Neural crest cell (in vitro differentiated cells): ENCODE measurements around the gene N4BP2. TPM values are rescaled to one million over a fixed set of nuclear protein-coding genes. Genes with fewer than 3 reads are reported as not detected.
"Not testable (repeated sequence)": the region's sequence is repeated elsewhere in the genome, so short reads cannot be mapped to it uniquely, and the experiment has no call there.

Experiments used
- DNase-seq: peaks from one replicate; pipeline ENCODE4 v3.0.0; 2021; ENCODE audit warnings: low read depth, mixed read lengths, low spot score
- H3K27ac Mint-ChIP-seq: one replicate; pipeline ENCODE4 v1.8.0; 2021; ENCODE audit warnings: mild to moderate bottlenecking, mixed read lengths; ENCODE audit not compliant: unreplicated experiment
- H3K27me3 Mint-ChIP-seq: 2 replicates; pipeline ENCODE4 v1.8.0; 2021; ENCODE audit warnings: low read depth, mild to moderate bottlenecking, mixed read lengths
- H3K36me3 Mint-ChIP-seq: 2 replicates; pipeline ENCODE4 v1.8.0; 2021; ENCODE audit warnings: low read depth, mild to moderate bottlenecking, mixed read lengths
- H3K4me1 Mint-ChIP-seq: 2 replicates; pipeline ENCODE4 v1.8.0; 2021; ENCODE audit warnings: mixed read lengths
- H3K4me3 Mint-ChIP-seq: one replicate; pipeline ENCODE4 v1.8.0; 2021; ENCODE audit warnings: mild to moderate bottlenecking, mixed read lengths
- H3K9me3 Mint-ChIP-seq: 2 replicates; pipeline ENCODE4 v1.8.0; 2021; ENCODE audit warnings: mixed read lengths
- long read RNA-seq: library from polyadenylated mRNA; unstranded; transcript quantifications from one replicate; pipeline ENCODE4 v2.0.0, GENCODE V29; 2020
- total RNA-seq: library from RNA; stranded (reverse); gene quantifications from 2 replicates; pipeline ENCODE4 v1.2.1, GENCODE V29; 2021
- TF ChIP-seq, protein P1 (sequence below): fragments of 200-600 bp; sonication (generic); conservative IDR thresholded peaks from 2 replicates; pipeline ENCODE4 v1.5.0; 2021; ENCODE audit warnings: antibody characterized with exemption, mild to moderate bottlenecking

Gene N4BP2
- 24.7 and 25.2 TPM in 2 replicates for total RNA-seq
- long read RNA-seq, partial matches to known transcripts = 54 of 131 reads
- long read RNA-seq, other reads (novel, unspliced or antisense) = 77 of 131 reads

DNA sequence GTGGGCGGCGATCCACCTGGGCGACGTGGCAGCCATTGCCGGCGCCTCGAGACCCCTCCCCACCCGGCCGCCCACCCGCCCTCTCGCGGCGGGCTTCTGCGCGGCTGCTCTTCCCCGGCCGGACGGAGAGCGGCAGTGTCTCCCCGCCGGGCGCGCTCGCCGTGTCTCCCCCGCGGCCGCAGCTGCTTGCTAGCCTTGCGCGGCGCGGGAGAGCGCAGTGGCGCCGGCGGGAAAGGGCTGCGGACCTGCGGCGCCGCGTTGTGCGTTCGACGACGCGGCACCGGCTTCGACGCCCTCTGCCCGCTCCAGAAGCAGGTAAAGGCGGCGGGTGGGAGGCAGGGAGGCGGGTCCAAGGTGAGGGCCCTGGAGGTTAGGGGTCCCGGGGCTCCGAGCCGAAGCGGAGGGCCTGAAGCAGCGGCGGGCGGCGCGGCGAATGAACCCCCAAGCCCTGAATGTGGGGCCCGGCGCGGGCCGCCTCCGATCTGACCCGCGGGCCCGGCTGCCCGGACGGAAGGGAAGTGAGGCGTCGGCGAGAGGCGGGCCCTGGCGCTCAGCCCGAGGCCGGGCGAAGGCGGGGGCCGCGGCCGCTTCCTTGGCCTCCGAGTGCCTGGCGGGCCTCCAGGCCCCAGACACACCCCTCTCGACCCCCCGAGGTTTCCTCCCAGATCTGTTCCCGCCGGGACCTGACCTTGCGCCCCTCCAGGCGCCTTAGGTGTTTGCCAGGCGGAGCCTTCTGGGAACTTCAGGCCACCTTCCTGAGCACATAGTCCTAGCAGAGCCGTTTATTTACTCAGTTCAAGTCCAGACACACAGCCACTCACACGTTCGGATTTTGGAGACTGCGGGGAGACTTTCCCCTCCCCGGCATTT, at the start of gene N4BP2:
TSS of gene N4BP2 (plus strand) at position 135 of the 870 bp plus-strand sequence. CDS start 40,491 bp downstream, outside the sequence.
- Mint-ChIP-seq H3K27me3 (no peaks in the 10 kb centered on the region), H3K4me3 (peak within 1 kb of the TSS; percentile 94), H3K36me3 (peaks cover 4% of the 10 kb centered on the region), H3K27ac (peak within 1 kb of the TSS; percentile 99), H3K4me1 (peaks cover 40% of the 10 kb centered on the region), H3K9me3 (no peaks in the 10 kb centered on the region)
- TF ChIP-seq, protein P1, sequence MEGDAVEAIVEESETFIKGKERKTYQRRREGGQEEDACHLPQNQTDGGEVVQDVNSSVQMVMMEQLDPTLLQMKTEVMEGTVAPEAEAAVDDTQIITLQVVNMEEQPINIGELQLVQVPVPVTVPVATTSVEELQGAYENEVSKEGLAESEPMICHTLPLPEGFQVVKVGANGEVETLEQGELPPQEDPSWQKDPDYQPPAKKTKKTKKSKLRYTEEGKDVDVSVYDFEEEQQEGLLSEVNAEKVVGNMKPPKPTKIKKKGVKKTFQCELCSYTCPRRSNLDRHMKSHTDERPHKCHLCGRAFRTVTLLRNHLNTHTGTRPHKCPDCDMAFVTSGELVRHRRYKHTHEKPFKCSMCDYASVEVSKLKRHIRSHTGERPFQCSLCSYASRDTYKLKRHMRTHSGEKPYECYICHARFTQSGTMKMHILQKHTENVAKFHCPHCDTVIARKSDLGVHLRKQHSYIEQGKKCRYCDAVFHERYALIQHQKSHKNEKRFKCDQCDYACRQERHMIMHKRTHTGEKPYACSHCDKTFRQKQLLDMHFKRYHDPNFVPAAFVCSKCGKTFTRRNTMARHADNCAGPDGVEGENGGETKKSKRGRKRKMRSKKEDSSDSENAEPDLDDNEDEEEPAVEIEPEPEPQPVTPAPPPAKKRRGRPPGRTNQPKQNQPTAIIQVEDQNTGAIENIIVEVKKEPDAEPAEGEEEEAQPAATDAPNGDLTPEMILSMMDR = peak; percentile 70
- peak; percentile 43 for DNase-seq

DNA sequence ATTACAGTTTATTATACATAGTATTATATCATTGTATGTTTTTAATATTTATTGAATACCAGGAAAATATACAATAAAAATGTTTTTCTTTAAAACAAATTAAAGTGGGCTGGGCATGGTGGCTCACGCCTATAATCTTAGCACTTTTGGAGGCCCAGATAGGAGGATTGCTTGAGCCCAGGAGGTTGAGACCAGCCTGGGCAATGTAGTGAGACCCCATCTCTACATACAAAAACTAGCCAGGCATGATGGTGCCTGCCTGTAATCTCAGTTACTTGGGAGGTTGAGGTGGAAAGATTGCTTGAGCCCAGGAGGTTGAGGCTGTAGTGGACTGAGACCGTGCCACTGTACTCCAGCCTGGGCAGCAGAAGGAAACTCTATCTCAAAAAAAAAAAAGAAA, 40.6 kb upstream of the N4BP2 start:
- no peaks in the 10 kb centered on the region for H3K27me3 Mint-ChIP-seq
- TF ChIP-seq, protein P1 = no peak
- H3K4me3 Mint-ChIP-seq = no peak overlapping the region
- H3K9me3 Mint-ChIP-seq = no peaks in the 10 kb centered on the region
- DNase-seq = no peak
- no peaks in the 10 kb centered on the region for H3K36me3 Mint-ChIP-seq
- H3K27ac Mint-ChIP-seq = no peak overlapping the region
- H3K4me1 Mint-ChIP-seq = no peaks in the 10 kb centered on the region

DNA sequence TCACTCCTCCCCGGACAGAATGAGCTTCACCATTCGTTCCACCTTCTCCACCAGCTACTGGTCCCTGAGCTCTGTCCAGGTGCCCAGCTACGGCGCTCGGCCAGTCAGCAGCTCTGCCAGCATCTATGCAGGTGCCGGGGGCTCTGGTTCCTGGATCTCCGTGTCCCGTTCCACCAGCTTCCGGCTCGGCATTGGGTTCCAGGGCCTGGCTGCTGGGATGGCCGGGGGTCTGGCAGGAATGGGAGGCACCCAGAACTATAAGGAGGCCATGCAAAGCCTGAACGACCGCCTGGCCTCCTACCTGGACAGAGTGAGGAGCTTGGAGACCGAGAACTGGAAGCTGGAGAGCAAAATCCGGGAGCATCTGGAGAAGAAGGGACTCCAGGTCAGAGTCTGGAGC, 36.4 kb upstream of the N4BP2 start:
- H3K27me3 Mint-ChIP-seq = no peaks in the 10 kb centered on the region
- TF ChIP-seq, protein P1 = no peak
- H3K9me3 Mint-ChIP-seq = no peaks in the 10 kb centered on the region
- no peak for DNase-seq
- H3K4me1 Mint-ChIP-seq = no peaks in the 10 kb centered on the region
- H3K4me3 Mint-ChIP-seq = no peak overlapping the region
- no peak overlapping the region for H3K27ac Mint-ChIP-seq
- H3K36me3 Mint-ChIP-seq = no peaks in the 10 kb centered on the region

DNA sequence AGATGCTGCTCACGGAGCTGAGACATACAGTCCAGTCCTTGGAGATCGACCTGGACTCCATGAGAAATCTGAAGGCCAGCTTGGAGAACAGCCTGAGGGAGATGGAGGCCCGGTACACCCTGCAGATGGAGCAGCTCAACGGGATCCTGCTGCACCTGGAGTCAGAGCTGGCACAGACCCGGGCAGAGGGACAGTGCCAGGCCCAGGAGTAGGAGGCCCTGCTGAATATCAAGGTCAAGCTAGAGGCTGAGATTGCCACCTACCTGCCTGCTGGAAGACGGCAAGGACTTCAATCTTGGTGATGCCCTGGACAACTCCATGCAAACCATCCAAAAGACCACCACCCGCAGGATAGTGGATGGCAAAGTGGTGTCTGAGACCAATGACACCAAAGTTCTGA, 35.5 kb upstream of the N4BP2 start:
- not testable (repeated sequence) for H3K4me3 Mint-ChIP-seq, H3K9me3 Mint-ChIP-seq, H3K27me3 Mint-ChIP-seq, H3K27ac Mint-ChIP-seq, DNase-seq, H3K4me1 Mint-ChIP-seq, H3K36me3 Mint-ChIP-seq

DNA sequence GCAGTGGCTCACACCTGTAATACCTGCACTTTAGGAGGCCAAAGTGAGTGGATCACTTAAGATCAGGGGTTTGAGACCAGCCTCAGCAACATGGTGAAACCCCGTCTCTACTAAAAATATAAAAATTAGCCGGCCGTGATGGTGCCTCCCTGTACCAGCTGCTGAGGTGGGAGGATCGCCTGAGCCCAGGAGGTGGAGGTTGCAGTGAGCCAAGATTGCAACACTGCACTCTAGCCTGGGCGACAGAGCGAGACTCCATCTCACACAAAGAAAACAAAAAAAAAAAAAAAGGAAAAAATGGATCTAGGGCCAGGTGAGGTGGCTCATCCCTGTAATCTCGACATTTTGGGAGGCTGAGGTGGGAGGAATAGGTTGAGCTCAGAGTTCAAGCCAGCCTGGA, 32.6 kb upstream of the N4BP2 start:
- not testable (repeated sequence) for DNase-seq, H3K4me1 Mint-ChIP-seq, H3K27me3 Mint-ChIP-seq, H3K36me3 Mint-ChIP-seq, H3K4me3 Mint-ChIP-seq, H3K9me3 Mint-ChIP-seq, H3K27ac Mint-ChIP-seq

DNA sequence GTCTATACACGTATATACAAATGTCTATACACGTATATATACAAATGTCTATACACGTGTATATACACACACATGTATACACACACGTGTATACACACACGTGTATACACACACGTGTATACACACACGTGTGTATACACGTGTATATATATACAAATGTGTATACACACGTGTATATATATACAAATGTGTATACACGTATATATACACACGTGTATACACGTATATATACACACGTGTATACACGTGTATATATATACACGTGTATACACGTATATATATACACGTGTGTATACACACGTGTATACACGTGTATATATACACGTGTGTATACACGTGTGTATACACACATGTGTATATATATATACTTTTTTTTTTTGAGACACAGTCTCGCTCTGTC, 23.9 kb upstream of the N4BP2 start:
- no peak for DNase-seq
- no peak overlapping the region for H3K4me3 Mint-ChIP-seq
- H3K27ac Mint-ChIP-seq = no peak overlapping the region
- peaks cover 5% of the 10 kb centered on the region for H3K9me3 Mint-ChIP-seq
- H3K4me1 Mint-ChIP-seq = peaks cover 3% of the 10 kb centered on the region
- H3K36me3 Mint-ChIP-seq = no peaks in the 10 kb centered on the region
- TF ChIP-seq, protein P1 = no peak
- H3K27me3 Mint-ChIP-seq = no peaks in the 10 kb centered on the region
